HG02623 (cell line): ENCODE measurements around the gene FEZF2.
A peak's percentile ranks its signal among the peaks of the same experiment; 100 is the strongest.

ENCODE experiments used
- ATAC-seq: cut with Tn5 transposase; IDR thresholded peaks from one replicate; pipeline ENCODE4 v1.9.1; 2021; ENCODE audit warnings: moderate library complexity; ENCODE audit not compliant: unreplicated experiment

The FEZF2 gene

DNA sequence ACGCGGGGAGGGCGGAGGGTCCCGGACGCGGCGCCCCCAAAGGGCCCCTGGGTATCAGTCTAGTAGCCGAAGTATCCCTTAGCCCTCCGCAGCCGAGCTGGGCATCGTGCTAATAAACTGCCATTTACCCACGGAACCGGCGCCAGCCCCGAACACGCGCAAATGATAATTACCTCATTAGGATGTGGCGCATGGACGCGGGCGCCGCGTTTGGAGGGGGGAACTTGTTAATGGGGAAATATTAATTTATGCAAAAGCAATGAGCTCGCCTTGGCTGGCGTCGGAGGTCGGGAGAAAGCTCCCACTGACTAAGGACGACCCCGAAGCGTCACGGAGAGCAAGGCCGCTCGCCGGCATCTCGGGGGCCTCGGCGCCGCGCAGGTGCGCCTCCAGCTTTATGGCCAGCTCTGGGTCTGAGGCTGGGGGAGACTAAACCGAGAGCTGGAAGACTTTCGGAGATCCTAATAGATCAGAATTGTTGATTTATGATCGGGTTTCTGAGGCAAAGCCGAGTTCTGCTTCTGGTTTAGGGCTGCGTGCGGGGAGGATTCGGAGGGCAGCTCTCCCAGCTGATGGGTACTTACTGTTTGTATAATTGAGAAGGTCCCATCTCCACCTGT lies 474 bp upstream of the FEZF2 start:
- no peak for ATAC-seq

DNA sequence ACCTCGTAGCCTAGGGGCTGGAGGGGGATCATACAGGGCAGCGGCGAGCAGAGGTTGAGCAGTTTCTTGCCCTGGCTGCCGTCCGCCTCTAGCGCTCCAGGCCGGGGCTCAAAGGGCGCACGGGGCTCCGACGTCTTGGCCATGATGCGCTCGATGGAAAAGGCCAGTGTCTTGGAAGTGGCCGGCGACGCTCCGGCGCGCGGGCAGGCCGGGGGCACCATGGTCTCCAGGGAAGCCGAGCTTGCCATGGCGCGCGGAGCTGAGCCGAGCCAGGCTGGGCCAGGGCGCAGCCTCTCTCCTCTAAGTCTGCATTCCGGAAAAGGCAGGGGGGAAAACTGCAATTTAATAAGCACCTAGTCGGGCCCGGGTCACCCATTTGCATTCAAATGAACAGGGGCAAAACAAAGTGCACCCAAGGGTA lies 719 bp downstream of the FEZF2 start:
- ATAC-seq: no peak

DNA sequence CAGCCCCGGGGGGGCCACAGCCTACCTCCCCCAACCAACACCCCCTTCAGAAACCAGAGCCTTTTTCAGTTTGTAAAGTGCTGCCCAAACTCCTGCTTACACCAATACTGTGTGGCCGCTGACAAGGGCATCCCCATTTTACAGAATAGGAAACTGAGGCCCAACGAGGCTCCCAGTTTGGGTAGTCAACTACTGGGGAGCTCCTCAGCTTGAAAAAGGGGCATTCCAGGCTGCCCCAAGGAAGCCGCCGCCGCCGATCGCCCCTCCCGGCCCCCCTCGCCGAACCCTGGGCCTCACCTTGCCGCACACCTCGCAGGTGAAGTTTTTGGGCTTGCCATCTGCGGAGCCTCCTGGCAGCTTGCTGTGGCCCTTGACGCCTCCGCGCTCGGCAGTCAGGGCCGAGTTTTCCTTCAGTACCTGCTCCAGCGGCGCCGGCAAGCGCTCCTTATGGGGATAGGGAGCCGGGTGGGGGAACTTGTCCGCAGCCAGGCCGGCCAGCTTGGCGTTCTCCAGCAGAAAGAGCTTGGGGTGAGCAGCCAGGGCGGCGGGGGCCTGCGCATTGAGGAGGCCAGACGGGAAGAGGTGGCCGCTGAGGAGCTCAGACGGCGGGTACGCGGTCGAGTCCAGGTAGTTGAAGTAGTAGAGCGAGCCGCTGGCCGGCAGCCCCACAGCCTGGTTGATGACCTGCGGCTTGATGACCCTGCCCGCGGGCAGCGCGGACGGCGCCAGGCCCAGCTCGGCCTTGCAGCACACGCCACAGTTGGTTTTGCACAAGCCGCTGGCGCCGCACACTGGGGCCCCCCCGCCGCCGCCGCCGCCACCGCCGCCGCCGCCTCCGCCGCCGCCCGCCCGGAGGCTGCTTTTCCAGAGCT lies 1.4 kb downstream of the FEZF2 start:
- ATAC-seq: no peak

DNA sequence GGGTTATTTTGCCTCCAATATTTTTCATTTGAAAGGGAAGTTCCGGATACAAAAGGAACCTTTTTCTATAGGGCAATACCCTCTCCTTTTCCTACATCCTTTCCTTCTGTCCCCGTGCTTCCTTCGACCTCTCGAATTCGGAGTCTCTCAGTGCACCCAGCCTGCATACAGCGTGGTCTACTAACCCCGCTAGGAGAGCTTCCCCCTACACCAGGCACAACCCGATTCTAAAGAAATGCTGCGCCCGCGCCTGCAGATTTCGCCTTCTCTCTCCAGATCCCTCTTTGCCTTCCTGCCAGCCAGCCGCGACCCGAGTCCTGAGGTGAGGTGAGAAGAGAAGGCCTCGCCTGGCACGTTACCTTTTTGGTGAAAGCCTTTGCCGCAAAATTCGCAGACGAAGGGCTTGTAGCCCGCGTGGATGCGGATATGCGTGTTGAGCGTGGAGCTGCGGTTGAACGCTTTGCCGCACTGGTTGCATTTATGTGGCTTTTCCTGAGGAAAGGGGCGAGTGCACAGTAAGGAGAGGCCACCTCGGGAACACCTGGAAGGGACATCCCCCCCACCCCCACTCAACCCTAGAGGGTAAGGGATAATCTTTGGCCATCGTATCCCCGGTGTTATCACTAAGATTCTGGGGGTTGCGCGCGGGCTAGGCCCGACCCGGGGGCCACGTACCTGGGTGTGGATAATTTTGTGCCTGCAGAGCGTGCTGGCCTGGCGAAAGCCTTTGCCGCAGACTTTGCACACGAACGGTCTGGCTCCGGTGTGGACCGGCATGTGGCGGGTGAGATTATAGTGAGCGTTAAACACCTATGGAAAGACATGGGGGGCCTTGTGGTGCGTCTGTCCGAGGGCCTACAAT lies 2.3 kb downstream of the FEZF2 start:
- no peak for ATAC-seq

- no peak for ATAC-seq
Observed at GRCh38 chr3:62370112-62370857, 3.1 kb downstream of the FEZF2 start.

- ATAC-seq: no peak
Observed at GRCh38 chr3:62369476-62369743, 3.9 kb downstream of the FEZF2 start.

- ATAC-seq: no peak
Observed at GRCh38 chr3:62368705-62369475, 4.5 kb downstream of the FEZF2 start.

DNA sequence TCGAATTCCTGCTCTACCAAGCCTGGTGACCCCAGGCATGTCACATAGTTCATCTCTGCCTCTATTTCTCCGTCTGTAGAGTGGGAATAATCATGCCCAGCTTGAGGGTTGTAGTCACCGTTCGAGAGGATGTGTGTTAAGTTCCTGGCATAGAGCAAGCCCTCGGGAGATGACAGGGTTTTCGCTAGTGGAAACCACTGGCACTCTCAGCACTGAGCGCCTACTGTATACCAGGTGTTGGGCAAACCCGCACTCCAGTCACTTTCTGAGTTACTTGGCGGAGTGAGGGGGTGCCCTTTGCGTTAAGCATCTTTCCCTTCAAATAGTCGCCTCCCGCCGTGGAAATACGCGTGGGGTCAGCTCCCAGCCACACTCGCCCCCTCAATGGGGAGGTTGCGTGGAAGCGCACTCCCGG lies 5.1 kb downstream of the FEZF2 start:
- no peak for ATAC-seq

GRCh38 chr3:62367763-62368195 lies 5.6 kb downstream of the FEZF2 start:
- ATAC-seq: no peak

GRCh38 chr3:62366126-62366484 lies 7.2 kb downstream of the FEZF2 start:
- ATAC-seq: no peak

- ATAC-seq: no peak
Observed at GRCh38 chr3:62365391-62366125, 7.8 kb downstream of the FEZF2 start.

DNA sequence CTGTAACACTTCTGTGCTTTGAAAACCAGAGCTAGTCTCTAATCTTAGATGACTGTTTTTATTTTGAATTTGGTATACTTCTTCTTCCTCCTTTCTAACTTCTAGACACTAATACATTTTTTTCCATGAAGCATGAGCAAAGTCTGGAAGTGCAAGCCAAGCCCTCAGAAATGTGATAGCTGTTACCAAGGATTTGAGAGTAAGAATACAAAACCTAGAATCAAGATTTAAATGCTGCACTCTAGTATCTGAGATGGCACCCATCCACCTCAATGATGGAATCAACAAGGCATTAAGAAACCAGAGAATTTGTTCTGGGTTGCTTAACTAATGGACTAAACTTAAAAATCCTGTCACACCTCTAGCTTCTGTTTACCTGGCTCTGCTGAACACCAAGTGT lies 9.2 kb downstream of the FEZF2 start:
- ATAC-seq: no peak

GRCh38 chr3:62363275-62363674 lies 10.1 kb downstream of the FEZF2 start:
- ATAC-seq: no peak

DNA sequence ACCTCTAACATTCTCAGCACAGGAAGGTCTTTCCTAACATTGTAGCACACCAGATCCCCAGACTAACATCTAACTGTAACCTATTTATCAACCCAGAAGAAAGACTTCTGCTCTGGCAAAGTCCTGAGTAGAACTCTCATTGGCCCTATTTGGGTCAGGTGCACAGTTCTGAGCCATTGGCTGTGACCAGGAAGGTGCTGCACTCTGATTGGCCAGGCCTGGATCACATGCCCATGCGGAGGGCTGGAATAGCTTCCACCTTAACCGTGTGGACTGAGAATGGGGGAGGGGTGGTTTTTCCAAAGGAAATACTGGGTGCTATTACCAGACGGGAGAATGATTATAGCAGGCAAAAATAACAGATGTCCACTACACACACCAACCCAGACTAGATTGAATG lies 11.5 kb downstream of the FEZF2 start:
- ATAC-seq: no peak

GRCh38 chr3:62361261-62361660 lies 12.1 kb downstream of the FEZF2 start:
- ATAC-seq: peak; percentile 72

DNA sequence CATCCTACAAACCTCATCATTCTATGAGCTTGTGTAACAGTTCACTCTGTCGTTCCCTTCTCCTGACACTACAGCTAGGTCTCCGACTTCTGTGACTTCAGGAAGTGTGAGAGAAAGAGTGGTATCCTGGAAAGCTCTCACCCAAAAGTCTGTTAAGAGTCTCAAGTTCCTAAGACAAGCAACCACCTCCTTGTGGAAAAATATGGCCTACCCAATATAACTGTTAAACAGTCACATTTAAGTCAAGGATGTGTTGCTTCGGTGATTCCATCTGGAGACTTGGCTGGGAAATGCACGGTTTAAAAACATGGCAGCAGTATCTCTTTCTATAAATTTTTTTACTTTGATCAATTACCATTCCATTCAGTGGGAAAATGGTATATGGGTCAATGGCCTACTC lies 13.8 kb downstream of the FEZF2 start:
- no peak for ATAC-seq

- no peak for ATAC-seq
Observed at GRCh38 chr3:62356356-62356755, 17.0 kb downstream of the FEZF2 start.

DNA sequence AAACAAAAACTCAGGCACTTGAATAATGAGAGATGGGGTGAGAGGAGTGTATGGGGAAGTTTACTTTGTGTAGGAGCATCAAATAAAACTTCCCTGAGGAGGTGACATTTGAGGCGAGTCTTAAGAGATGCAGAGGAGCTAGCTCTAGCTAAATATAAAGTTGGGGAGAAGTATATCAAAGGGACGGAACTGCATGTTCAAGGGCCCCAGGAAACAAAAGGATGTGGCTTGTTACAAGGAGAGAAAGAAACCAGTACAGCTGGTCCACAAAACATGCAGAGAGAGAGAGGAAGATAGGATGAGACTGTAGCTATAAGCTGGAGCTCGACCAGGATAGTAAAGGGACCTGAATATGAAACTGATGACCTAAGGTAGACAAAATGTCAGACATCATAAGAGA lies 17.6 kb downstream of the FEZF2 start:
- no peak for ATAC-seq

GRCh38 chr3:62343755-62344154 lies 29.6 kb downstream of the FEZF2 start:
- ATAC-seq: no peak

GRCh38 chr3:62335196-62335595 lies 38.2 kb downstream of the FEZF2 start:
- ATAC-seq: no peak
